ENCODE results near the gene UAP1. TPM values are rescaled to one million over a fixed set of nuclear protein-coding genes. Genes with fewer than 3 reads are reported as not detected.
"Not testable (repeated sequence)": the region's sequence is repeated elsewhere in the genome, so short reads cannot be mapped to it uniquely, and the experiment has no call there.

UAP1 gene
- total RNA-seq, 1 donor from 2014 or later = 27.4 TPM

- intact Hi-C loops (cut with DNase I) = no loop called here
- ATAC-seq (ENCODE audit: poor library complexity) = peak; percentile 96
These were observed 396 bp upstream of the UAP1 start for GRCh38 chr1:162561037-162561615.

GRCh38 chr1:162562470-162562828 lies 927 bp downstream of the UAP1 start:
- intact Hi-C loops (cut with DNase I) = no loop called here
- no peak for ATAC-seq (ENCODE audit: poor library complexity)

More at GRCh38 chr1:162561037-162561615, 396 bp upstream of the UAP1 start:
- peak; percentile 99 for DNase-seq

GRCh38 chr1:162564762-162565218 lies 3.3 kb downstream of the UAP1 start:
- intact Hi-C loops (cut with DNase I) = no loop called here
- ATAC-seq (ENCODE audit: poor library complexity) (no peak), DNase-seq (no peak)

More at GRCh38 chr1:162562470-162562828, 927 bp downstream of the UAP1 start:
- DNase-seq = no peak

GRCh38 chr1:162565460-162565859 lies 3.9 kb downstream of the UAP1 start:
- intact Hi-C loops (cut with DNase I) = no loop called here
- DNase-seq (no peak), ATAC-seq (ENCODE audit: poor library complexity) (no peak)

GRCh38 chr1:162566870-162567269 lies 5.3 kb downstream of the UAP1 start:
- ATAC-seq (ENCODE audit: poor library complexity) (no peak), DNase-seq (no peak)
- intact Hi-C loops (cut with DNase I) = no loop called here

- intact Hi-C loops (cut with DNase I) = no loop called here
- DNase-seq (no peak), ATAC-seq (ENCODE audit: poor library complexity) (no peak)
These were observed 7.3 kb downstream of the UAP1 start for GRCh38 chr1:162568802-162569201.

- intact Hi-C loops (cut with DNase I) = no loop called here
- no peak for DNase-seq
- ATAC-seq (ENCODE audit: poor library complexity) = no peak
These were observed 9.2 kb downstream of the UAP1 start for GRCh38 chr1:162570718-162571117.

GRCh38 chr1:162571121-162571520 lies 9.6 kb downstream of the UAP1 start:
- intact Hi-C loops (cut with DNase I); ATAC-seq (ENCODE audit: poor library complexity); DNase-seq: not testable (repeated sequence)

GRCh38 chr1:162571696-162572095 lies 10.2 kb downstream of the UAP1 start:
- intact Hi-C loops (cut with DNase I) = no loop called here
- ATAC-seq (ENCODE audit: poor library complexity) (no peak), DNase-seq (no peak)

- DNase-seq = no peak
- intact Hi-C loops (cut with DNase I) = no loop called here
- peak; percentile 36 for ATAC-seq (ENCODE audit: poor library complexity)
These were observed 11.6 kb downstream of the UAP1 start for GRCh38 chr1:162573136-162573535.

GRCh38 chr1:162578071-162578700 lies 16.7 kb downstream of the UAP1 start:
- intact Hi-C loops (cut with DNase I) = no loop called here
- peak; percentile 56 for ATAC-seq (ENCODE audit: poor library complexity)

GRCh38 chr1:162578936-162579335 lies 17.4 kb downstream of the UAP1 start:
- intact Hi-C loops (cut with DNase I) = no loop called here
- ATAC-seq (ENCODE audit: poor library complexity) (no peak), DNase-seq (no peak)

More at GRCh38 chr1:162578071-162578700, 16.7 kb downstream of the UAP1 start:
- DNase-seq = no peak

- ATAC-seq (ENCODE audit: poor library complexity) (peak; percentile 39), DNase-seq (no peak)
- intact Hi-C loops (cut with DNase I) = no loop called here
These were observed 18.8 kb downstream of the UAP1 start for GRCh38 chr1:162580308-162580707.

- DNase-seq; intact Hi-C loops (cut with DNase I); ATAC-seq (ENCODE audit: poor library complexity): not testable (repeated sequence)
These were observed 21.4 kb downstream of the UAP1 start for GRCh38 chr1:162582901-162583300.

GRCh38 chr1:162585101-162585500 lies 23.6 kb downstream of the UAP1 start:
- intact Hi-C loops (cut with DNase I); DNase-seq; ATAC-seq (ENCODE audit: poor library complexity): not testable (repeated sequence)

- intact Hi-C loops (cut with DNase I) = no loop called here
- ATAC-seq (ENCODE audit: poor library complexity) (no peak), DNase-seq (no peak)
These were observed 25.8 kb downstream of the UAP1 start for GRCh38 chr1:162587347-162587746.

- DNase-seq (no peak), ATAC-seq (ENCODE audit: poor library complexity) (no peak)
- intact Hi-C loops (cut with DNase I) = no loop called here
These were observed 26.3 kb downstream of the UAP1 start for GRCh38 chr1:162587761-162588260.

GRCh38 chr1:162590101-162590500 lies 28.6 kb downstream of the UAP1 start:
- intact Hi-C loops (cut with DNase I) = no loop called here
- DNase-seq (no peak), ATAC-seq (ENCODE audit: poor library complexity) (no peak)

GRCh38 chr1:162590686-162591085 lies 29.2 kb downstream of the UAP1 start:
- intact Hi-C loops (cut with DNase I) = no loop called here
- DNase-seq = no peak

GRCh38 chr1:162596514-162597170 lies 35.1 kb downstream of the UAP1 start:
- DNase-seq (no peak), ATAC-seq (ENCODE audit: poor library complexity) (no peak)
- intact Hi-C loops (cut with DNase I) = no loop called here

More at GRCh38 chr1:162590686-162591085, 29.2 kb downstream of the UAP1 start:
- no peak for ATAC-seq (ENCODE audit: poor library complexity)

Measured in Right ventricle myocardium superior (tissue), 1 donor.